GM18951 (cell line): ENCODE data around the gene BSND.

ENCODE experiments used
- POLR2A ChIP-seq: IDR thresholded peaks from 4 replicates; pipeline ENCODE4 v1.6.1; 2011; ENCODE audit warnings: mild to moderate bottlenecking; ENCODE audit not compliant: insufficient read length, insufficient read depth; ENCODE audit errors: extremely low read depth
- in situ Hi-C: fragments of 300-500 bp; cut with MboI; formaldehyde crosslinking; loops from one replicate; pipeline ENCODE4 v1.12.0; 2022; ENCODE audit warnings: low sequenced_read_pairs, mixed read lengths, inconsistent platforms; ENCODE audit not compliant: unreplicated experiment

Gene BSND

GRCh38 chr1:55061000-55061705 lies 62.4 kb downstream of the BSND start:
- TF ChIP-seq POLR2A: no peak
- in situ Hi-C loops: no loop called here
